H1 (cell line): ENCODE measurements around the gene AKIRIN2. TPM values are rescaled to one million over a fixed set of nuclear protein-coding genes. Genes with fewer than 3 reads are reported as not detected.

Source experiments
- ASH2L ChIP-seq: fragments of 200-600, 300-600 bp; sonication (generic); IDR thresholded peaks from one replicate; pipeline ENCODE4 v1.7.1; 2017; ENCODE audit warnings: low read length
- ATF2 ChIP-seq: IDR thresholded peaks from 2 replicates; pipeline ENCODE4 v1.6.1; 2012; ENCODE audit warnings: low read length, inconsistent platforms
- BACH1 ChIP-seq: IDR thresholded peaks from 2 replicates; pipeline ENCODE4 v1.6.1; 2012; ENCODE audit warnings: low read length, improper control_type of control experiment
- CHD2 ChIP-seq: IDR thresholded peaks from 2 replicates; pipeline ENCODE4 v1.6.1; 2012; ENCODE audit warnings: low read length, improper control_type of control experiment
- CHD7 ChIP-seq: fragments of 300-600 bp; sonication (generic); IDR thresholded peaks from 2 replicates; pipeline ENCODE4 v1.7.1; 2012; ENCODE audit warnings: low read length, moderate library complexity, mild to moderate bottlenecking, inconsistent platforms; ENCODE audit not compliant: insufficient replicate concordance
- KDM5A ChIP-seq: fragments of 200-600 bp; IDR thresholded peaks from 2 replicates; pipeline ENCODE4 v1.7.1; 2012; ENCODE audit warnings: mild to moderate bottlenecking, low read length, inconsistent platforms, mixed read lengths
- MAX ChIP-seq: IDR thresholded peaks from 2 replicates; pipeline ENCODE4 v1.6.1; 2012; ENCODE audit warnings: inconsistent platforms
- RAD21 ChIP-seq, 2 experiments: IDR thresholded peaks in 1 of 2; conservative IDR thresholded peaks in 1 of 2; 2 replicates each; pipeline ENCODE4 v1.6.1; 2011; ENCODE audit warnings: low read depth in 2 of 2, low read length in 2 of 2, improper control_type of control experiment in 1 of 2, inconsistent platforms in 1 of 2, mild to moderate bottlenecking in 1 of 2, moderate library complexity in 1 of 2
- SP2 ChIP-seq: IDR thresholded peaks from 2 replicates; pipeline ENCODE4 v1.6.1; 2012; ENCODE audit warnings: mild to moderate bottlenecking, low read length, inconsistent platforms
- SRF ChIP-seq: IDR thresholded peaks from 2 replicates; pipeline ENCODE4 v1.6.1; 2011; ENCODE audit warnings: mild to moderate bottlenecking, low read depth, low read length, moderate library complexity
- polyA plus RNA-seq, 7 experiments: library from polyadenylated mRNA; depleted of rRNA in 3 of 7; stranded (reverse) in 5 of 7; unstranded in 2 of 7; fragments of >200 nt in 5 of 7; fragments of 200-250 nt in 2 of 7; gene quantifications; 1 replicate in 5 of 7; 2 replicates in 1 of 7; 4 replicates in 1 of 7; pipeline versions ENCODE4 v1.2.1 to v1.2.3, GENCODE V29; 2011 to 2013; ENCODE audit warnings: missing spikeins in 2 of 7, mixed read lengths in 2 of 7
- total RNA-seq: library from RNA; stranded (reverse); fragmentation: NEBNext Ultra II Directional; extraction: Animal tissue kit (Norgen Biotek cat#: 25700); gene quantifications from 2 replicates; pipeline ENCODE4 v1.2.1, GENCODE V29; 2021

Gene AKIRIN2
- total and polyA plus RNA-seq, 2 of the 8 experiments (the other 6 are each of a cell fraction or from before 2014, with no cell fraction given) = 35.6 to 75.3 TPM

DNA sequence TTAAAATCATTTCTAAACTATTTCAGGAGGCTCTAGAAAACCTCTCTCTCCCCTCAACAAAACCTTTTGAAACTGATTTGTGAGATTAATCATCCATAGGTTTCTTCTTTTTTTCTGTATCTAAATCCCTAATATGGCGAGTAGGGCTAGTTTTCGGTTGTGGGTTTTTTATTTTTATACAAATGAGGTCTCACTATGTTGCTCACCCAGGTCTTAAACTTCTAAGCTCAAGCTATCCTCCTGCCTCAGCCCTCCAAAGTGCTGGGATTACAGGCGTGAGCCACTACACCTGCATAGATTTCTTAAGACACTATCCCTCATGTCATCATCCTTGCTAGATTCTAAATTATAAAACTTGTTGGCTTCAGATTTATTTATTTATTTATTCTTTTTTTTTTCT is 68.2 kb downstream of the AKIRIN2 start (continued):
- no peak for TF ChIP-seq CHD7
- TF ChIP-seq RAD21 (IDR thresholded peaks at IDR 0.05 in 1 of 2, conservative IDR thresholded peaks at IDR 0.05 in 1 of 2; ENCODE audit: low read depth in 2 of 2, low read length in 2 of 2) = no peak
- no peak for TF ChIP-seq KDM5A
- no peak for TF ChIP-seq CHD2
- TF ChIP-seq ASH2L = no peak
- no peak for TF ChIP-seq BACH1
- TF ChIP-seq MAX = no peak
- no peak for TF ChIP-seq SRF
- no peak for TF ChIP-seq ATF2
- TF ChIP-seq SP2 = no peak
